Kidney (tissue), 14 donors: ENCODE measurements around the gene XPO5. TPM values are rescaled to one million over a fixed set of nuclear protein-coding genes. Genes with fewer than 3 reads are reported as not detected.

Experiments
- DNase-seq, 5 donors: peaks; one replicate each; pipeline ENCODE4 v3.0.0-alpha.2; 2013 to 2020
- FAIRE-seq: peaks from 2 replicates; lab custom pipeline; 2012; peaks lifted over from hg19 to GRCh38; lab: Jason Lieb, UNC
- H3K27ac ChIP-seq, 2 donors: one replicate each; pipeline ENCODE4 v1.7.0; 2013; ENCODE audit warnings: low read depth in 2 of 2, low read length in 2 of 2, inconsistent platforms in 1 of 2
- H3K27me3 ChIP-seq: one replicate; pipeline ENCODE4 v1.7.1; 2013; ENCODE audit warnings: low read length, inconsistent platforms; ENCODE audit not compliant: control insufficient read depth, insufficient read depth
- H3K36me3 ChIP-seq, 3 donors: one replicate each; pipeline versions ENCODE4 v1.7.0 to v1.7.1; 2013; ENCODE audit warnings: low read length in 3 of 3, control low read depth in 1 of 3, inconsistent platforms in 1 of 3; ENCODE audit not compliant: insufficient read depth in 3 of 3, control insufficient read depth in 2 of 3
- H3K4me1 ChIP-seq, 3 donors: one replicate each; pipeline versions ENCODE4 v1.7.0 to v1.7.1; 2013; ENCODE audit warnings: low read length in 3 of 3, inconsistent platforms in 1 of 3, low read depth in 1 of 3; ENCODE audit not compliant: control insufficient read depth in 2 of 3, insufficient read depth in 2 of 3
- H3K4me3 ChIP-seq, 3 donors: one replicate each; pipeline versions ENCODE4 v1.7.0 to v1.8.1; 2013; ENCODE audit warnings: low read length in 3 of 3, control low read depth in 1 of 3, inconsistent platforms in 1 of 3
- H3K9ac ChIP-seq, 3 donors: one replicate each; pipeline versions ENCODE4 v1.7.0 to v1.7.1; 2013; ENCODE audit warnings: low read length in 3 of 3, control low read depth in 1 of 3, inconsistent platforms in 1 of 3
- H3K9me3 ChIP-seq, 3 donors: one replicate each; pipeline versions ENCODE4 v1.7.0 to v1.7.1; 2013; ENCODE audit warnings: low read length in 3 of 3, control low read depth in 1 of 3, inconsistent platforms in 1 of 3; ENCODE audit not compliant: control insufficient read depth in 2 of 3, insufficient read depth in 1 of 3
- intact Hi-C: fragments of 100-400 bp; cut with DNase I; formaldehyde crosslinking; loops from one replicate; pipeline ENCODE4 v1.11.1; 2022
- polyA plus RNA-seq: library from polyadenylated mRNA; stranded (reverse); fragments of 350-450 nt; fragmentation: Illumina TruSeq; extraction: RNeasy Lipid Tissue Mini Kit (QIAGEN cat#74804); gene quantifications from one replicate; pipeline ENCODE4 v1.2.3, GENCODE V29; 2014; ENCODE audit warnings: low read depth, low replicate concordance; ENCODE audit not compliant: insufficient read depth
- total RNA-seq: library from RNA; stranded (reverse); fragmentation: NEBNext Ultra II Directional; extraction: Animal tissue kit (Norgen Biotek cat#: 25700); gene quantifications from one replicate; pipeline ENCODE4 v1.2.1, GENCODE V29; 2021
- TF ChIP-seq, protein P1 (sequence below): IDR thresholded peaks from 3 replicates; pipeline ENCODE4 v1.5.1; 2012; ENCODE audit warnings: mild to moderate bottlenecking, moderate library complexity, borderline replicate concordance; ENCODE audit not compliant: insufficient read depth; ENCODE audit errors: extremely low read depth
- donor health status: control.
- donor health status: control.
- donor health status: control.
- donor health status: control.
- donor health status: control.
- donor health status: DM: yes; HTN: yes; CAD: no.
- donor health status: Normal renal cell carcinoma (clear cell type).

The XPO5 gene
- total and polyA plus RNA-seq, 2 donors from 2014 or later, result 7.5 to 34.3 TPM

GRCh38 chr6:43624786-43625288 is 49.0 kb upstream of the XPO5 start:
- no peaks in the 10 kb centered on the region for H3K9me3 ChIP-seq
- intact Hi-C loops, result no loop called here
- no peaks in the 10 kb centered on the region for H3K27me3 ChIP-seq
- no peak overlapping the region for H3K4me3 ChIP-seq
- H3K36me3 ChIP-seq, result peaks cover 0 to 33% (median 28%) of the 10 kb centered on the region in 3 donors
- H3K9ac ChIP-seq, result no peak overlapping the region
- H3K27ac ChIP-seq, result no peak overlapping the region
- FAIRE-seq (no peak), DNase-seq (no peak)
- H3K4me1 ChIP-seq, result peaks cover 0 to 12% (median 9%) of the 10 kb centered on the region in 3 donors
- TF ChIP-seq, protein P1, sequence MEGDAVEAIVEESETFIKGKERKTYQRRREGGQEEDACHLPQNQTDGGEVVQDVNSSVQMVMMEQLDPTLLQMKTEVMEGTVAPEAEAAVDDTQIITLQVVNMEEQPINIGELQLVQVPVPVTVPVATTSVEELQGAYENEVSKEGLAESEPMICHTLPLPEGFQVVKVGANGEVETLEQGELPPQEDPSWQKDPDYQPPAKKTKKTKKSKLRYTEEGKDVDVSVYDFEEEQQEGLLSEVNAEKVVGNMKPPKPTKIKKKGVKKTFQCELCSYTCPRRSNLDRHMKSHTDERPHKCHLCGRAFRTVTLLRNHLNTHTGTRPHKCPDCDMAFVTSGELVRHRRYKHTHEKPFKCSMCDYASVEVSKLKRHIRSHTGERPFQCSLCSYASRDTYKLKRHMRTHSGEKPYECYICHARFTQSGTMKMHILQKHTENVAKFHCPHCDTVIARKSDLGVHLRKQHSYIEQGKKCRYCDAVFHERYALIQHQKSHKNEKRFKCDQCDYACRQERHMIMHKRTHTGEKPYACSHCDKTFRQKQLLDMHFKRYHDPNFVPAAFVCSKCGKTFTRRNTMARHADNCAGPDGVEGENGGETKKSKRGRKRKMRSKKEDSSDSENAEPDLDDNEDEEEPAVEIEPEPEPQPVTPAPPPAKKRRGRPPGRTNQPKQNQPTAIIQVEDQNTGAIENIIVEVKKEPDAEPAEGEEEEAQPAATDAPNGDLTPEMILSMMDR, result no peak

GRCh38 chr6:43623880-43624785 is 48.3 kb upstream of the XPO5 start:
- H3K27ac ChIP-seq, result no peak overlapping the region
- no peak for DNase-seq
- intact Hi-C loops, result no loop called here
- H3K27me3 ChIP-seq, result no peaks in the 10 kb centered on the region
- H3K9ac ChIP-seq, result no peak overlapping the region
- H3K36me3 ChIP-seq, result peaks cover 0 to 33% (median 28%) of the 10 kb centered on the region in 3 donors
- no peak for FAIRE-seq
- H3K4me1 ChIP-seq, result peaks cover 0 to 12% (median 9%) of the 10 kb centered on the region in 3 donors
- no peaks in the 10 kb centered on the region for H3K9me3 ChIP-seq
- TF ChIP-seq, protein P1, result no peak
- H3K4me3 ChIP-seq, result no peak overlapping the region

- FAIRE-seq, result no peak
- H3K4me3 ChIP-seq, result no peak overlapping the region
These were observed 46.7 kb upstream of the XPO5 start for GRCh38 chr6:43622541-43622940.

More at GRCh38 chr6:43622541-43622940, 46.7 kb upstream of the XPO5 start:
- no peaks in the 10 kb centered on the region for H3K27me3 ChIP-seq
- H3K9me3 ChIP-seq, result no peaks in the 10 kb centered on the region
- H3K36me3 ChIP-seq, result peaks cover 0 to 33% (median 28%) of the 10 kb centered on the region in 3 donors
- intact Hi-C loops, result no loop called here
- H3K9ac ChIP-seq, result no peak overlapping the region
- peaks cover 0 to 7% (median 6%) of the 10 kb centered on the region in 3 donors for H3K4me1 ChIP-seq
- TF ChIP-seq, protein P1, result no peak
- DNase-seq, result no peak
- H3K27ac ChIP-seq, result no peak overlapping the region
